ENCODE results near the gene FGF14.

GRCh38 chr13:102311901-102312300, 89.9 kb downstream of the FGF14 start:
- TF ChIP-seq POLR2A (IDR thresholded peaks at IDR 0.05): no peak
- TF ChIP-seq POLR2AphosphoS5 (IDR thresholded peaks at IDR 0.05): no peak
- TF ChIP-seq CTCF (IDR thresholded peaks at IDR 0.05): no peak
